CD8-positive, alpha-beta memory T cell (primary cell): Measurements from ENCODE around the gene UGT1A1. TPM values are rescaled to one million over a fixed set of nuclear protein-coding genes. Genes with fewer than 3 reads are reported as not detected.

Source experiments
- CTCF ChIA-PET: fragments of 350-600 bp; sonication (Branson Sonifier 250); formaldehyde crosslinking; loops from one replicate; lab custom pipeline; 2021; ENCODE audit warnings: antibody characterized with exemption; lab: Charles Lee
- POLR2A ChIA-PET: fragments of 350-600 bp; sonication (Branson Sonifier 250); formaldehyde crosslinking; loops from one replicate; lab custom pipeline; 2021; ENCODE audit warnings: antibody characterized with exemption; lab: Charles Lee
- DNase-seq, 5 donors: peaks; one replicate each; pipeline versions ENCODE4 v3.0.0 to v3.0.0-alpha.2; 2020 to 2022; ENCODE audit warnings: mixed read lengths in 1 of 5
- H3K27ac ChIP-seq: one replicate; pipeline ENCODE4 v1.7.0; 2013; ENCODE audit warnings: low read depth, mild to moderate bottlenecking, low read length, moderate library complexity
- H3K27me3 ChIP-seq: 2 replicates; pipeline ENCODE4 v1.7.0; 2013; ENCODE audit warnings: low read length, mild to moderate bottlenecking; ENCODE audit not compliant: insufficient read depth, poor library complexity, severe bottlenecking
- H3K36me3 ChIP-seq: 2 replicates; pipeline ENCODE4 v1.7.0; 2013; ENCODE audit warnings: mild to moderate bottlenecking, low read length, moderate library complexity; ENCODE audit not compliant: insufficient read depth
- H3K4me1 ChIP-seq: 2 replicates; pipeline ENCODE4 v1.7.0; 2013; ENCODE audit warnings: mild to moderate bottlenecking, low read length, moderate library complexity; ENCODE audit not compliant: insufficient read depth
- H3K4me3 ChIP-seq: 2 replicates; pipeline ENCODE4 v1.7.0; 2013; ENCODE audit warnings: mild to moderate bottlenecking, low read length
- H3K9me3 ChIP-seq: 2 replicates; pipeline ENCODE4 v1.7.0; 2013; ENCODE audit warnings: mild to moderate bottlenecking, low read length
- H3K27ac Mint-ChIP-seq, 8 donors: one replicate each; pipeline ENCODE4 v1.8.0; 2020 to 2021; ENCODE audit warnings: mixed read lengths in 8 of 8, mild to moderate bottlenecking in 6 of 8, inconsistent platforms in 3 of 8, moderate library complexity in 3 of 8
- H3K27me3 Mint-ChIP-seq, 2 donors: one replicate each; pipeline ENCODE4 v1.8.0; 2020 to 2021; ENCODE audit warnings: mixed read lengths in 2 of 2, mild to moderate bottlenecking in 1 of 2, moderate library complexity in 1 of 2
- H3K36me3 Mint-ChIP-seq, 3 donors: one replicate each; pipeline ENCODE4 v1.8.0; 2020 to 2021; ENCODE audit warnings: mixed read lengths in 3 of 3, inconsistent platforms in 1 of 3, mild to moderate bottlenecking in 1 of 3
- H3K4me1 Mint-ChIP-seq, 3 donors: one replicate each; pipeline ENCODE4 v1.8.0; 2020 to 2021; ENCODE audit warnings: mixed read lengths in 3 of 3, inconsistent platforms in 1 of 3, mild to moderate bottlenecking in 1 of 3
- H3K4me3 Mint-ChIP-seq, 7 donors: one replicate each; pipeline ENCODE4 v1.8.0; 2020 to 2021; ENCODE audit warnings: mixed read lengths in 7 of 7, mild to moderate bottlenecking in 6 of 7, moderate library complexity in 4 of 7, inconsistent platforms in 2 of 7
- H3K9me3 Mint-ChIP-seq, 5 donors: one replicate each; pipeline ENCODE4 v1.8.0; 2020 to 2022; ENCODE audit warnings: mixed read lengths in 5 of 5, mild to moderate bottlenecking in 3 of 5, moderate library complexity in 2 of 5, inconsistent platforms in 1 of 5
- polyA plus RNA-seq: library from polyadenylated mRNA; unstranded; fragments of 300-500 nt; fragmentation: Illumina TruSeq; gene quantifications from one replicate; pipeline ENCODE4 v1.2.3, GENCODE V29; 2021
- total RNA-seq, 2 experiments: library from RNA; stranded (reverse); gene quantifications; one replicate each; pipeline ENCODE4 v1.2.3, GENCODE V29; 2021

Gene UGT1A1
- total and polyA plus RNA-seq, 3 experiments from 2014 or later, result not detected

- Histone ChIP-seq H3K36me3 (no peaks in the 10 kb centered on the region), H3K27me3 (no peaks in the 10 kb centered on the region), H3K4me3 (no peak overlapping the region), H3K27ac (no peak overlapping the region), H3K9me3 (no peaks in the 10 kb centered on the region), H3K4me1 (no peaks in the 10 kb centered on the region)
- POLR2A ChIA-PET, result no interaction called here
- Mint-ChIP-seq H3K36me3 (peaks cover 0 to 13% (median 0%) of the 10 kb centered on the region in 3 donors), H3K27me3 (peaks cover 9 to 48% of the 10 kb centered on the region in 2 donors), H3K27ac (no peak overlapping the region), H3K4me1 (no peaks in the 10 kb centered on the region), H3K4me3 (no peak overlapping the region), H3K9me3 (peaks cover 0 to 8% (median 3%) of the 10 kb centered on the region in 5 donors)
- CTCF ChIA-PET, result no interaction called here
- DNase-seq, result no peak
These were observed 15.3 kb downstream of the UGT1A1 start for GRCh38 chr2:233775414-233775813.

GRCh38 chr2:233778030-233778429, 18.0 kb downstream of the UGT1A1 start, which contains the start of gene MROH2A:
Gene MROH2A, plus strand, starts transcription at chr2:233778330. Its CDS starts 1,029 bp downstream, at chr2:233779359.
- no peak within 1 kb of the TSS for H3K4me3 Mint-ChIP-seq
- Histone ChIP-seq H3K36me3 (no peaks in the 10 kb centered on the region), H3K4me3 (no peak within 1 kb of the TSS), H3K9me3 (no peaks in the 10 kb centered on the region), H3K27ac (no peak within 1 kb of the TSS), H3K4me1 (no peaks in the 10 kb centered on the region), H3K27me3 (no peaks in the 10 kb centered on the region)
- H3K4me1 Mint-ChIP-seq, result no peaks in the 10 kb centered on the region
- H3K27ac Mint-ChIP-seq, result no peak within 1 kb of the TSS
- H3K27me3 Mint-ChIP-seq, result peaks cover 12 to 56% of the 10 kb centered on the region in 2 donors
- peaks cover 0 to 8% (median 3%) of the 10 kb centered on the region in 5 donors for H3K9me3 Mint-ChIP-seq
- no peak for DNase-seq
- ChIA-PET POLR2A (no interaction called here), CTCF (no interaction called here)
- peaks cover 0 to 13% (median 0%) of the 10 kb centered on the region in 3 donors for H3K36me3 Mint-ChIP-seq

GRCh38 chr2:233779722-233780121, 19.7 kb downstream of the UGT1A1 start:
- peaks cover 0 to 13% (median 0%) of the 10 kb centered on the region in 3 donors for H3K36me3 Mint-ChIP-seq
- Histone ChIP-seq H3K36me3 (no peaks in the 10 kb centered on the region), H3K4me1 (no peaks in the 10 kb centered on the region), H3K27me3 (no peaks in the 10 kb centered on the region), H3K27ac (no peak overlapping the region), H3K4me3 (no peak overlapping the region), H3K9me3 (no peaks in the 10 kb centered on the region)
- ChIA-PET CTCF (no interaction called here), POLR2A (no interaction called here)
- H3K27me3 Mint-ChIP-seq, result peaks cover 22 to 65% of the 10 kb centered on the region in 2 donors
- no peak overlapping the region for H3K4me3 Mint-ChIP-seq
- H3K4me1 Mint-ChIP-seq, result no peaks in the 10 kb centered on the region
- no peak overlapping the region for H3K27ac Mint-ChIP-seq
- DNase-seq, result no peak
- H3K9me3 Mint-ChIP-seq, result peaks cover 0 to 8% (median 3%) of the 10 kb centered on the region in 5 donors

GRCh38 chr2:233780771-233781170, 20.7 kb downstream of the UGT1A1 start:
- no peaks in the 10 kb centered on the region for H3K4me1 ChIP-seq
- Mint-ChIP-seq H3K27ac (no peak overlapping the region), H3K4me3 (no peak overlapping the region), H3K9me3 (peaks cover 0 to 3% (median 2%) of the 10 kb centered on the region in 5 donors), H3K27me3 (peaks cover 26 to 63% of the 10 kb centered on the region in 2 donors), H3K36me3 (peaks cover 0 to 12% (median 0%) of the 10 kb centered on the region in 3 donors), H3K4me1 (no peaks in the 10 kb centered on the region)
- no peaks in the 10 kb centered on the region for H3K27me3 ChIP-seq
- no peak overlapping the region for H3K4me3 ChIP-seq
- ChIA-PET POLR2A (no interaction called here), CTCF (no interaction called here)
- H3K9me3 ChIP-seq, result no peaks in the 10 kb centered on the region
- no peak overlapping the region for H3K27ac ChIP-seq
- no peak for DNase-seq
- H3K36me3 ChIP-seq, result no peaks in the 10 kb centered on the region

- no peak for DNase-seq
- H3K27ac Mint-ChIP-seq, result no peak overlapping the region
- Histone ChIP-seq H3K36me3 (no peaks in the 10 kb centered on the region), H3K27me3 (no peaks in the 10 kb centered on the region), H3K27ac (no peak overlapping the region), H3K4me3 (no peak overlapping the region), H3K4me1 (no peaks in the 10 kb centered on the region), H3K9me3 (no peaks in the 10 kb centered on the region)
- H3K27me3 Mint-ChIP-seq, result peaks cover 18 to 30% of the 10 kb centered on the region in 2 donors
- H3K4me3 Mint-ChIP-seq, result no peak overlapping the region
- H3K36me3 Mint-ChIP-seq, result no peaks in the 10 kb centered on the region
- H3K4me1 Mint-ChIP-seq, result peaks cover 0 to 3% (median 0%) of the 10 kb centered on the region in 3 donors
- POLR2A ChIA-PET, result no interaction called here
- peaks cover 0 to 6% (median 0%) of the 10 kb centered on the region in 5 donors for H3K9me3 Mint-ChIP-seq
- CTCF ChIA-PET, result no interaction called here
These were observed 29.5 kb downstream of the UGT1A1 start for GRCh38 chr2:233789554-233789953.

GRCh38 chr2:233791151-233791882, 31.2 kb downstream of the UGT1A1 start:
- H3K27me3 ChIP-seq, result no peaks in the 10 kb centered on the region
- H3K27me3 Mint-ChIP-seq, result peaks cover 8 to 17% of the 10 kb centered on the region in 2 donors
- no peak overlapping the region for H3K27ac ChIP-seq
- H3K4me3 Mint-ChIP-seq, result no peak overlapping the region
- POLR2A ChIA-PET, result no interaction called here
- no peak overlapping the region for H3K27ac Mint-ChIP-seq
- no peak for DNase-seq
- peaks cover 0 to 3% (median 0%) of the 10 kb centered on the region in 3 donors for H3K4me1 Mint-ChIP-seq
- no peaks in the 10 kb centered on the region for H3K36me3 ChIP-seq
- no peaks in the 10 kb centered on the region for H3K9me3 ChIP-seq
- CTCF ChIA-PET, result no interaction called here
- no peak overlapping the region for H3K4me3 ChIP-seq
- H3K9me3 Mint-ChIP-seq, result peaks cover 0 to 1% (median 0%) of the 10 kb centered on the region in 5 donors
- no peaks in the 10 kb centered on the region for H3K36me3 Mint-ChIP-seq
- no peaks in the 10 kb centered on the region for H3K4me1 ChIP-seq

GRCh38 chr2:233791883-233792329, 31.8 kb downstream of the UGT1A1 start:
- Histone ChIP-seq H3K27me3 (no peaks in the 10 kb centered on the region), H3K27ac (no peak overlapping the region), H3K36me3 (no peaks in the 10 kb centered on the region), H3K4me1 (no peaks in the 10 kb centered on the region), H3K4me3 (no peak overlapping the region), H3K9me3 (no peaks in the 10 kb centered on the region)
- Mint-ChIP-seq H3K4me3 (no peak overlapping the region), H3K36me3 (no peaks in the 10 kb centered on the region), H3K4me1 (peaks cover 0 to 3% (median 0%) of the 10 kb centered on the region in 3 donors), H3K9me3 (no peaks in the 10 kb centered on the region), H3K27me3 (peaks cover 5 to 15% of the 10 kb centered on the region in 2 donors), H3K27ac (no peak overlapping the region)
- no peak for DNase-seq
- ChIA-PET POLR2A (no interaction called here), CTCF (no interaction called here)

- Mint-ChIP-seq H3K36me3 (no peaks in the 10 kb centered on the region), H3K4me1 (peaks cover 0 to 3% (median 0%) of the 10 kb centered on the region in 3 donors), H3K27ac (no peak overlapping the region), H3K27me3 (peaks cover 5 to 15% of the 10 kb centered on the region in 2 donors), H3K4me3 (no peak overlapping the region), H3K9me3 (no peaks in the 10 kb centered on the region)
- H3K27ac ChIP-seq, result no peak overlapping the region
- no peak for DNase-seq
- H3K9me3 ChIP-seq, result no peaks in the 10 kb centered on the region
- no peaks in the 10 kb centered on the region for H3K36me3 ChIP-seq
- ChIA-PET POLR2A (no interaction called here), CTCF (no interaction called here)
- no peaks in the 10 kb centered on the region for H3K4me1 ChIP-seq
- no peak overlapping the region for H3K4me3 ChIP-seq
- no peaks in the 10 kb centered on the region for H3K27me3 ChIP-seq
These were observed 32.6 kb downstream of the UGT1A1 start for GRCh38 chr2:233792720-233793119.
